AML-193 (cell line): Measurements from ENCODE around the gene UGT1A6.

Experiments used
- DNase-seq, 2 experiments: peaks; one replicate each; lab custom pipeline; 2025; lab: John Stamatoyannopoulos, UW

The UGT1A6 gene

DNA sequence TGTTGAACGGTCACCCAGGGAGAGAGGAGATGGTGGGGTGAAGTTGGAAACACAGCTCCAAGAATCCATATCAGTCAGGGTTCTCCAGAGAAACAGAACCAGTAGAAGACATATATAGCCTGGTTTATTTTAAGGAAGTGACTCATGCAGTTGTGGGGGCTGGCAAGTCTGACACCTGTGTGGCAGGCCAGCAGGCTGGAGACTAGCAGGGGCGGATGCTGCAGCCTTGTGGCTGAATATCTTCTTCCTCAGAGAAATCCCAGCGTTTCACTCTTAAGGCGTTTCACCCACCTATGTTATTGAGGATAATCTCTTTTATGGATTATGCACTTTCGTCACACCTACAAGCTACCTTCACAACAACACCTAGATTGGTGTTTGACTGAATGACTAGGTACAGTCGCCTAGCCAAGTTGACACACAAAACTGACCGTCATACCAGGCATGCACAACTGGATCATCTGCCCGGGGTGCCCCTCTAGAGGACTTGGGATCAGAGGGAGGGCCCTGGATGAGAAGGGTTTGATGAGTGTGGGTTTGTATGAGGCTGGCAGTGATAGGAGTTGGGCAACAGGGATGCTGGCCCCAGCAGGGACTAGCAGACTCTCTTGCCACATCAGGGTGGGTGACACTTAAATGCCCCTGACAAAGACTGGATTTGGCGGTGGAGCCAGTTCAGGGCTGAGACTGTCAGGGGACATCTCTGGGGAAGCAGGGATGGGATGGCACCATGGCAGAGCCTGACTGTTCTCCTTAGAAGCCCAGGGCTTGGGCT, 108.9 kb downstream of the UGT1A6 start:
- no peak for DNase-seq

- no peak for DNase-seq
Observed at GRCh38 chr2:233802132-233802815, 109.6 kb downstream of the UGT1A6 start.

DNA sequence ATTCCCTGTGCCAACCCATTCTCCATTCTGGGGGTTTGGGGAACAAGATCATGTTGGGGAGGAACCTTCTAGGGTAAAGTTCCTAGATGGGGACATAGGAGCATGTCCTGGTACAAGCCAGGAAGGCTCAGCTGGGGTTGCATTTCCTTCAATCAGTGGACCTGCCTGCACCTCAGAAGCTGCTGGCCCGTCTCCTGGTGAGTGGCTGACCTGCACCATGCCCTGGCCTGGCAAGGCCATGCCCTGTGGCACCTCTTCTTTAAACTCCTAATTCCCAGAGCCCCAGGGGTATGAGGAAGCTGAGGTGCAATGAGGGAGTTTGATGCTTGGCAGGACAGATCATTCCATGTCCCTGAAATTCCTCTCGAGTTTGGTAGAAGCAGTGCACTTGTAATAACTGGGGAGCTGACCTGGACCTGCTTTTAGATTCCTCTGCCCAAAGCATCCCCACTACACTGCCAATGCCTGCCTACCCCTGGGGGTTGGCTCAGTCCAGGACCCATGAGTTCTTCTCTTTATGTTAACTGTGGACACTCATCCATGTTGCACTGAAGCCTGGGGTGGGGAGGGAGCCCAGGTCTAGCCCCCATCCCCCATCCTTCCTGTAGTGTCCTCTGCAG, 110.7 kb downstream of the UGT1A6 start:
- DNase-seq = no peak

DNA sequence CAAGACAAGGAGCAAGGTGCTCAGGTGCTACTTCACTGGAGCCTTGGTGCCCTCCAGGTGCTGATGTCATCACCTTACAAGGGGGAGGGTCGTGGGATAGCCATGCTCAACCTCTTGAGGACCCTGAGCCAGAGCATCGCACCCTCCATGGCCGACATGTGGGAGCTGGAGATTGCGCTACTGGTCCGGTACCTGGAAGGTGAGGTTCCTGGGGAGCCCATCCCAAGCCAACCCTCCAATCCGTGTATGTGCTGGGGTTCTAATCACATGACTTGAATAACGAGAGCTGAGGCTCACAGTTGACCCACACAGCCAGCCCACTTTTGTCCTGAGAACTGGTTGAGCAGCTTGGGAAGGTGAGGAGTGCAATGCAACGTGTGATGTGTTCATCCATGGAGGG, 111.3 kb downstream of the UGT1A6 start:
- DNase-seq = no peak

DNA sequence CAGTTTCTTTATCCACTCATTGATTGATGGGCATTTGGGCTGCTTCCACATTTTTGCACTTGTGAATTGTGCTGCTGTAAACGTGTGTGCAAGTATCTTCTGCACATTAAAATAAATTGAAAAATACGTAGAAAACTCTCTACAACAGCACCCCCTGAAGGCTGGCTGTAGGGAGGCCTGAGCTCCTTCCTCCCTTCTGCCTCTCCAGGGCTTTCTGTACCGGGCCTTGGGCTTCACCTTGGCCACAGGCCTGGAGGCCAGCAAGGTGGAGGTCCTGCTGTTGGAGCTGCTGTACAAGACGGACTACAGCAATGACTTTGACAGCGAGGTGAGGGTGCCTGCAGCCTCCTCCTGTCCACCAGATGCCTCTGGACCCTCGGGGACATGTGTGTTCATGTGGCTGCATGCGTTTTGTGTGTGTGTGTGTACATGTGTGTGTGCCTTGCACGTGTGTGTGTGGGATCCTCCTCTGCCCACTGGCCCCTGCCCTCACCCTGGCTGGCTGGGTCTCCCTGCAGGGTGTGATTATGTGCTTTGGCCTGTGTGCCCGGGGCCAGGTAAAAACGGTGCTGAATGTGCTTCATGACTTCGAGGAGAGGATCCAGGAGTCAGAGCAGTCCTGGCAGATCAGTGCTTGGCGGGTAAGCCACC, 114.7 kb downstream of the UGT1A6 start:
- no peak for DNase-seq

DNA sequence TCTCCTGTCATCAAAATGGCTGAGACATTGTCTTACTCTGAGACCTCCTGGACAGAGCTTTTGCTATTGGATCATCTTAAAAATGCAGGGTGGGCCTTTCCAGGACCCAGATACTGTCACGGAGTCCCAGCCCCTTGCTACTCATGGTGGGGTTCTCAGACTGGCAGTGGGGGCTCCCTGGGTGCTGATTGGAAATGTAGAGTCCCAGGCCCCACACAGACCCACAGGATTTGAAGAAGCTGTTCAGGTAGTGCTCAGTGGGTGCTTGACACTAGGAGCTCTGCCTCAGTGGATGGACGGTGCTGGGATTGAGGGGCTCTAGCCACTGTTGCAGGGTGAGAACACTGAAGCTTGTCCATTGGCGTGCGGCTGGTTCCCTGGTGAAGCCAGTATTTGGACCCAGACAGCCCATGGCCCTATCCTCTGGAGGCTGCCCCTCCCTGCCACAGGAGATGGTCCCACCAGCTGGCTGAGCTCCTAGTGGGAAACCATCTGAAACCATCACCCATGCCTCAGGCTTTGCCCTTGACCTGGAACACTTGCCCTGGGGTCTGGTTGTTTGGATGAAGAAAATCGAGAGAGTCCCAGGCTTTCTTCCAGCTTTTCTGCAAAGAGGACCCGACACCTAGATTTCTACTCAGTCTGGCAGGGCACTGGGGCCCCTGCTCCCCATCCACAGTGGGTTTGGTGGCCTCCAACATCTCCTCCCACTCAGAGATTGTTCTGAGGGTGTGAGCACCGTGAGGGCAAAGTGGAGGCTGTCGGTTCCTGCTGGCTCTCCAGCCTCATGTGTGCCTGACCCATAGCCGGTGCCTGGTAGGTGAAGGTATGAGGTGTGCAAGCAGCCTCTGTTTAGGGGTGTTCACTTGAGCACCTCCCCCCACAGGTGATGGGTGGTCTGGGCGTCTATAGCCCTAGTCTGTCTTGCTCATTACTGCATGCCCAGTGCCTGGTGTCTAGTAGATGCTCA, 115.6 kb downstream of the UGT1A6 start:
- DNase-seq = no peak

DNA sequence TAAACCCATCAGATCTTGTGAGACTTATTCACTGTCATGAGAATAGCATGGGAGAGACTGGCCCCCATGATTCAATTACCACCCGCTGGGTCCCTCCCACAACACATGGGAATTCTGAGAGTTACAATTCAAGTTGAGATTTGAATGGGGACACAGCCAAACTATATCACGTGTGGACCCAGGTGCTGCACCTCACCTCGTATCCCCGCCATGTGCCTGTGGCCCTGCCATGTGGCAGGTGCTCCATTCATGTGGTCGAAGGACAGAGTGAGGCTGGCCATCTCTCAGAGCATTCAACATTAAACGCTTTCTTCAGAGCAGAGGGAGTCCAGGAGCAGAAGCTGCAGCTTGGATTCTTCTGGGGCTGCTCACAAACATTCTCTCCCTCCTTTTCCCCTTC, 117.7 kb downstream of the UGT1A6 start:
- no peak for DNase-seq

- DNase-seq = no peak
Observed at GRCh38 chr2:233811087-233811486, 118.4 kb downstream of the UGT1A6 start.

GRCh38 chr2:233811732-233812131, 119.0 kb downstream of the UGT1A6 start:
- DNase-seq = no peak

GRCh38 chr2:233813236-233814055, 120.8 kb downstream of the UGT1A6 start:
- no peak for DNase-seq

DNA sequence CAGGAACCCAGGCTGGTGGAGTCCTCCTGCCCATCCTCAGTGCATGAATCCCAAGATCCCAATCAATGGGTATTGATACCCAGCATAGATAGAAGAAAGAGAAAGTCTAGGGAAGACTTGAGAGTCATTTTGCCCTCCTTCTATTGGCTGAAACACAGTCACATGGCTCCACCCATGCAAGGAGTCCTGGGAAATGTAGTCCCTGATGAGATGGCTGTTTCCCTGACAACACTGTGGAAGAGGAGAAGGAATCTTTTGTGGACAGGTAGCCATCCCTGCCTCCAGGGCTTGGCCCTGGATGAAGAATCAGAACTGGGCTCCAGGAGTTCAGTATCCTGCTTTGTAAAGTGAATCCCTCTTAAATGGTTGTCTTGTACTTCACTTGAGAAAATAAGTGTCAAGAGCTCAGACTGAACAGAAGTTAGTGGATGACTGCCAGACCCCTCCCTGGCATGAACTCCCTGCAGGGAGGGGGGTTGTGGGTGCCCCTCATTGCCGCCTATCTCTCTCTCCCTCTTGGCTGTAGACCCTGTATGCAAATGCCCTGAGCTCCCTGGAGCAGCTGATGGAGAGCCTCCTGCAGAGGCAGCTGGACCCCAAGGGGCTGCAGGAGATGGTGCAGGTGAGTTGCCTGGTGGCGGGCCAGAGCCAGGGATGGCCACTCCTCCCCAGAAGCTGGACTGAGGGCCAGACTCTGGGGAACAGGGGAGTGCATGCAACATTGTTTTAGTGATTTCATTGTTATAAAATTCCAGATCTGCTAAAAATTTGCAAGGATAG, 121.6 kb downstream of the UGT1A6 start:
- no peak for DNase-seq

DNA sequence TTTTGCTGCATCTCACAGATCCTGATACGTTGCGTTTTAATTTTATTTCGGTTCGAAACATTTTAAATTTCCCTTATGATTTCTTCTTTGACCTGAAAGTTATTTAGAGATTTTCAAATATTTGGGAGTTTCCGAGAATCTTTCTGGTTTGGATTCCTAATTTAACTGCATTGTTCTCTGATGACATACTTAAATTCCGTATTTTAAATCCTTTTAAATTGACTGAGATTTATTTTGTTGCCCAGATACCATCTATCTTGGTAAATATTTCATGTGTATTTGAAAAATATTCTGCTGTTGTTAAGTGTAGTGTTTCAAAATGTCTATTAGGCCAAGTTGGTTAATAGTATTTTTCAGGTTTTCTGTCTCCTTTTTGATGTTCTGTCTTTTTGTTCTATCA, 123.2 kb downstream of the UGT1A6 start:
- no peak for DNase-seq

DNA sequence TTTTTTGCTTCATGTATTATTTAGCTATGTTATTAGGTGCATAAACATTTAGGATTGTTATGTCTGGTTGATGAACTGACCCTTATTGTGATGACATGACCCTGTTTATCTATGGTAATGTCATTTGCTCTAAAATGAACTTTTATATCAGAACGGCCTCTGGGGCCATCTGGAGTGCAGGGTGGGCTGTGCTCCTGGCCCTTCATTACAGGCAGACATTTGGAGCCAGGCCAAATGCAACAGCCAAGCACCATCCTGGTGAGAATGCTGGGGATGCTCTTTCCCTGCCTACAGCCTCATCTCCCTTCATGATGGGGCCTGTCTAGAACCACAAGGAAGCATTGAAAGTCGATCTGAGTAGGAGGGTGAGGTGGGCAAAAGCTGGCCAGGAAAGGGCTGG, 123.6 kb downstream of the UGT1A6 start:
- no peak for DNase-seq

DNA sequence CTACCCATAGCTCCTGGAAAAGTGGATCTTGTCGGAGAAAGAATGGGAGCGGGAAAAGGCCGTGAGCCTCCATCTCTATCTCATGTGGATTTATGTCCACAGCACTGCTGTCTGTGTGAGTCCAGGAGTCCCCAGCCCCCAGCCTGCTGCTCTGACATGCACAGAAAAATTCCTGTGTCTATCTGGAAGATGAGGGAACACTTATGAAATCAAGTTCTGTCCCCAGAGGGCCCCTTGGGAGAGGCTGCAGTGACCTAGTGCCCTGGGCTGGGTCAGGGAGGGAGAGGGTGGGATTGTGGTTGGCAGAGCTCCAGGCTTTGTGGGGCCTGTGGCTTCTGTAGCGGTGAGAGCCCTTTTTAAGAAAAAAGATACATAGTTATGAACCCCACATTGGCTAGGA, 124.1 kb downstream of the UGT1A6 start:
- no peak for DNase-seq

GRCh38 chr2:233817361-233817911, 124.7 kb downstream of the UGT1A6 start:
- no peak for DNase-seq

DNA sequence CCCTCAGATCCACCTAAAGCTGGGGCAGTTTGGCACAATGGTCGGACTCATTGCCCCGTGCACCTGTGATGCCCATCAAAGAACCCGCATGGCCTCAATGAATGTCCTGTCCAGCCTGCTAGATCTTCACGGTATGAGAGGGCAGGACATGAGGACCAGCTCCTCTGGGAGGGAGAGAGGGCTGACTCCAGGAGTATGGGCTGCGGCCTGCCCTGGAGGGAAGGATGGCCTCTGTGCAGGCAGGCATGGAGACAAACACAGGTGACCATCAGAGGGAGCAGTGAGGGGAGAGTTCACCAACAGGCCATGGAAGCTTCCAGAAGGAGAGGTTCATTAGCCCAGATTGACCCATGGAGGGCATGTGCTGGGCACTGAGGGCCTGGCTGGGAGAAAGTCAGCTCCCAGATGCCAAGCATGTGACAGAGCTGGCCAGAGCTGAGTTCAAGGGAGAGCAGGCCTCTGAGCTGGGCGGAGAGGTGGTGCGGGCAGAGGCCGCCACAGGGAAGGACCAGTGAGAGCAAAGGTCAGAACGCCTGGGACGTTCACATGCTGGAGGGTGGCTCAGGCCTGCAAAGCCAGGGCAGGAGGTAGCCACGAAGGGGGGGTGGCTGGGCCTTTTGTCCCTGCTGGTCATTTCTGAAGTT, 125.4 kb downstream of the UGT1A6 start:
- DNase-seq = no peak

GRCh38 chr2:233818639-233819621, 126.2 kb downstream of the UGT1A6 start:
- DNase-seq = no peak
